NCI-H2227 (cell line): ENCODE measurements around the gene GFM1.
"Not testable (repeated sequence)": the region's sequence is repeated elsewhere in the genome, so short reads cannot be mapped to it uniquely, and the experiment has no call there.

Source experiments
- DNase-seq: peaks from one replicate; lab custom pipeline; 2025; ENCODE audit not compliant: unreplicated experiment; lab: John Stamatoyannopoulos, UW

GFM1 gene

DNA sequence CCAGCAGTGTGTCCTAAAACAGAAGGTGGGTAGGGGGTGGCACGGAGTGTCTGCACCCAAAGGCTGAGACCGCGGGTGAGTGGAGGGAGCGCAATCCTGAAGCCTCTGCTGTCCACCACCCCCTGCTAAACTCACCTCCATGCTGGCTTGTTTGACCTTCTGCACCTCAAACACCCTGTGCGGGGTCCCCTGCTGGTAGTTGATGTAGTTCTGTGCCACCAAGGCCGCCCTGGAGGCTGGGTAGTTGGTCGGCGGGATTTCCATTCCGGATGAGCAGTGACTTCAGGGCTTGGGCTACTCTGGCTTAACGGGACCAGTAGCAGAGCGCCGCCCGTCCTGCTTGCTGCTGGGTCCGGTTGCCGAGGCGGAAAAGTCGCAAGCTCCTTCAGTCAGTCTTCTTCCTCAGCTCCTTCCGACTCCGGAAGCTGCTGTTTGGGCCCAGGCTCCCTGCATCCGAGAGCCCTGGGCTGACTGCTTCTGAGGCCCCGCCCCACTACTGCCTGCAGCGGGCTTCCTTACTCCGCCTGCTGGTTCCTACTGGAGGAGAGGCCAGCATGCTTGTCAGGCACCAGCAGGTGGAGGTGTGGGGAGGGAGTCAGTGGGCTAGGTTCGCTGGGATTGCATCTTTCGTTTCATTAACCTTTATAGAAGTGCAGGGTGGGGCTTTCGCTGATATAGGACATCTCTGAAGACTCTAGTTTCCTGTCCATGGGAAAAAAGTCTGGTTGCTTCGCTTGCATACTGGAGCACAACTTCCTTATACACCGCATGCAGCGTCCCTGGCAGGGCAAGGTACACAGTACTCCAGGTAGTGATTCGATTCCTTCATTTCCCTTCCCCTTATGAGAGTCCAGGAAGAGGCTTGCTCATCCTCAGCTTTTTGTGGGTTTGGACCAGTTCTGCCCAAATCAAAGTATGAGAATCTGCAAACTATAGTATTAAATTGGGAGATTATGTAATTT, 28.2 kb downstream of the GFM1 start, which contains the start of gene LXN:
Gene LXN, minus strand, starts transcription at position 434 of the 962 bp plus-strand sequence. Its CDS starts 170 bp downstream, at position 264.
- peak; percentile 76 for DNase-seq

DNA sequence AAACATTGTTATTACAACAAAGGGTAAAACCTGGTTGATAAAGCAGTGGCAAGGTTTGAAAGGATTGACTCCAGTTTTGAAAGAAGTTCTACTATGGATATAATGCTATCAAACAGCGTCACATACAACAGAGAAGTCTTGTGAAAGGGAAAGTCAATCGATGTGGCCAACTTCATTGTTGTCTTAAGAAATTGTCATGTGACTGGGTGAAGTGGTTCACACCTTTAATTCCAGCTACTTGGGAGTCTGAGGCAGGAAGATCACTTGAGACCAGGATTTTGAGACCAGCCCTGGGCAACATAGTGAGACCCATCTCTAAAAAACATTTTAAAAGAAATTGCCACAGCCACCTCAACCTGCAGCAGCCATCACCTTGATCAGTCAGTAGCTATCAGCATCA, 34.4 kb downstream of the GFM1 start:
- DNase-seq = no peak

DNA sequence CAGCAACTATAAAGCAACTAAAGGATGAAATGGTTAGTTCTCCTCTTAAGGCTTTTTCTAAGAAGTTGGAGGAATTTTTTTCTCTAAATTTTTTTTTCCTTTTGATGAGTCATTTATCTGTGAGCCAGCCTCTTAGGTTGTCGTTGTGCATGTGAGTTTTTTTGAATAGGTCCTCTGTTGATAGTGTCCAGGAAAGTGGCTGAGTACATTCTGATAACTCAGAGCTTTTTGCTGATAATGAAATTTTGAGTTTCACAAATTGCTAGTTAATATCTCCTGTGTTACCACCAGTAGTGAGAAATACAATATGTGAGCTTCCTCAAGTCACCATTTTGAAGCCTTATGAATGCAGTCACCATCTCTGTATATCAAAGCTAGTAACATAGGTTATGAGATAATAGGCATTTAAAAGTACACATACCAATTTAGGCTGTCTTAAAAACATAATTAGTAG, 35.2 kb downstream of the GFM1 start:
- DNase-seq = no peak

DNA sequence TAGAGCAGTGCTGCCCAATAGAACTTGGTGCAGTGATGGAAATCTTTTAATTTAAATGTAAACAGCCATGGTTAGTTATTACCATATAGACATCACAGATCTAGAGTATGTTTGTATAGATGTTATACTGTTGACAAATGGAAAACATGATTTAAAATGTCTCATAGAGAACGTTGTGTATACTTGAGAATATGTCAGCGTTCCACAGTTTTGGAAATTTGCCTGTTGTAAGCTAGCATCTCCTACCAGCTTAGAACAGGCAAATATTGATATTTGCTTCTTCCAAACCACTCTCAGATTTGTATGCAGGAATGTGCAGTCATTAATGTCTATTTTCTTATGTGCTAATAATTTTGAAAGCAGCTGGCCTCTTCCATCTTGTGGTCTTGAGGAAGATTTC, 36.5 kb downstream of the GFM1 start:
- no peak for DNase-seq

DNA sequence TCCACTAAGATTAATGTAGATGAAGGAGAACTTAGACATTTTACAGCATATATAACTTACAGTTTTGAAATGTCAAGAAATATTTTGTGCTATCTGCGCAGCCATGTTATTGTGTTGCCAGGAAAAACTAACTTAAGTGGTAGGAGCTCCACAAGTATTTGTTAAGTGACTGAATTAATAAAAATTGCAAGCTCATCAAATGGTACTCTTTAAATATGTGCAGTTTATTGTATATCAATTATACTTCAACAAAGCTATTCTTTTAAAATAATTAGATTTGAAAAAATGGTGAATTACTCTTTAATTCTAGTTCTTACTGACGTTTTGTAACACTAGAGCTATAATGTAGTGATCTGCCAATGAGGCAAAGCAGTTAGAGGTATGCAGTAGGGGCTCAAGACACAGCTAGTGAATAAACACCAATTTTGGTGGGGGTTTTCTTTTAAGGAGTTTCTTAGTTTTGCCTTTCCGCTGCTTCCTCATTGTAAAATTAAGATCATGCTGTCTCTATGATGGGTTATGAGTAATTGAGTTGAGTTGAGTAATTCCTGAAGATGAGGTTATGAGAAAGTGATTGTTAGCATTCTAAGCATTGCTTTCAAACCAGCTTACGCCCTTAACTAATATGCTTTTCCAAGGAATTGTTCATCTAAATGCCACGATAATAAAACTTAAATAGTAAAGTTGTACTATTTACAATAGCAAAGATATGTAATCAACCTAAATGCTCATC, 39.1 kb downstream of the GFM1 start:
- DNase-seq = no peak

DNA sequence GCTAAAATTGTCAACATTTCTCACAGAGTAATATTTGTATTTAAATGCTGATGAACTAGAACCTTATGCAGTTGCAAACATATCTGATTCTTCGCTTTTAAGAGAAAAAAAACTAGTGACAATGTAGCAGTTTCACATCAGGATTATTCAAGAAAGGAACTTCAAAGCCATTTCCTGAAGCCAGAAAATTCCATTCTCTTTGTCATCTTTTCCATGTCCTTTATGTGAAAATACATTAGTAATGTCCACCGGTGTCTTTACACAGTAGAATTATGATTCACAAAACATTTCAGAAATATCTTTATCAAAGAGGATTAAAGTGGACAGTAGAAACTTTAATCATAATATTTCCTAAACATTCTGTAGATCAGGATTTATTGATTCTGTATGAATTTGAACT, 40.8 kb downstream of the GFM1 start:
- no peak for DNase-seq

DNA sequence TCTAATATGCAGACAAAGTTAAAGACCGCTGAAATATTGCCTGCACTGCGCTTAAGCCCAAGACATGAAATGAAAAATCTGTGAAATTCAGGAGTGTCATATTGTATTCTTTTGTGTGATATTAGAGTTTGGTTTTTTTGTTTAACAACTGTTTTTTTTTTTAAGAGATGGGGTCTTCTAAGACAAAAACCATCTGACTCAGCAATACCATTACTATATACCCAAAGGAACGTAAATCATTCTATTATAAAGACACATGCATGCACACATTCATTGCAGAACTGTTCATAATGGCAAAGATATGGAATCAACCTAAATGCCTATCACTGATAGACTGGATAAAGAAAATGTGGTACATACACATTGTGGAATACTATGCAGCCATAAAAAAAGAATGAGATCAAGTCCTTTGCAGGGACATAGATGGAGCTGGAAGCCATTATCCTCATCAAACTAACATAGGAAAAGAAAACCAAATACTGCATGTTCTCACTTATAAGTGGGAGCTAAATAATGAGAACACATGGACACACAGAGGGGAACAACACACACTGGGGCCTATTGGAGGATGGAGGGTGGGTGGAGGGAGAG, 49.6 kb downstream of the GFM1 start:
- not testable (repeated sequence) for DNase-seq

DNA sequence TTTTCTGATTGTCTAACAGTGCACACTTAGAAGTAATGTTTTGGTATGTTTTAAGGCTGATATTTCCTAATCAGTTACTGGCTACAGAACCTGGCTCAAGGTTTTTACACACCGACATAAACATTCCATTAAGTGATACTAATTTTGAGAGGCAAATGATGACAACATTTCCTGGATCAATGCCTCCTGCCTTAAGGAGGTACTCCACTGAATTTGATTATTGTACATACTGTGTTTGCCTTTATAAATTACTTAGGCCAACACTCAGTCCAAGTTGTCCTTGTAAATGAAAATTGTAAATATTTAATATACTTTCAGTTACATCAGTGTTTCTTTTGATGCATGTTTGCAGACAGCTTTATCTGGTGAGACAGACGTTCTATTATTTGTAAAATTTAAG, 52.3 kb downstream of the GFM1 start:
- no peak for DNase-seq

DNA sequence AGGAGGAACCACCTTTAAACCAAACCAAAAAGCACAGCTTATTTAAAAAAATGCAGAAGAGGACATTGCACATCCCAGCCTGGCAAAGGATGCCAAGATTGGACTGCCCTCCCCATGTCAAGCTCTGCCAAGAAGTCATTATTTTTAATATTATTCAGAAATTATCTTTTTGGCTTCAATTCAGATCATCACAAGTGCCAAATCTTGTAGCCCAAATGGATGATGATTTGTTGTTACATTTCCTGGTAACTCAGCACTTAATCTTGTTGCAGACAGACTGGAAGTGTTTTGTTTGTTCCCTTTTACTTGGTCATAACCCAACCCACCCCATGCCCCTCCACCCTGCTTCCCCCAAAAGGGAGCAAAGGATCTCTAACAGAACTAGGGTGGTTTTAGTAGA, 56.2 kb downstream of the GFM1 start:
- DNase-seq = no peak

DNA sequence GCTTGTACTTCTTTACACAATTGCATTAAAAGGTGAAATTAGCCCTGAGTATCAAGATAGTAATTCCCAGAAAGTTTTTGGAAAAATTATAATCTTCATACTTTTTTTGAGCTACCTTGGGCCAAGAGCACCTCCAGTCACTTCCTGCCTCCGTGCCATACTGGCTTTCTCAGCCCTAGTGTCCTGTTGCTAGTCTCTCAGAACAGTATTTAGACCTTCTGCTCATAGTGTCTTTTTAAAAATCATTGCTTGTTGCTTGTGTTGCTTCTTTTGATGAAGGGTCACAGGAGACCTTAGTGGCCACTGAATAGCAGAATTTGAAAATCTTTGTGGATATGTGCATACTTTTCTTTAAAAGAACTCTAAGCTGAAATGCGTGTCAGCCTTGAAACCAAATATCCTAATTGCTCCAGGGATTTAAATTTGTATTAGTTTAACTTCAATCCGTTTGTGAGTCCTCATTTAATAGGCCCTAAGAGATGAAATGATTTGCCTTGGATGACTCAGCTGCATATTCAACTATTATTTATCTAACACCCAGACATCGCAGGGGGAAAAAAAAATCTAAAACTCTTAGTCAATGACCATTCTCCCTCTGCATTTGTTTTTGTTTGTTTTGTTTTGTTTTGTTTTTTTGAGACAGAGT, 57.2 kb downstream of the GFM1 start:
- no peak for DNase-seq

DNA sequence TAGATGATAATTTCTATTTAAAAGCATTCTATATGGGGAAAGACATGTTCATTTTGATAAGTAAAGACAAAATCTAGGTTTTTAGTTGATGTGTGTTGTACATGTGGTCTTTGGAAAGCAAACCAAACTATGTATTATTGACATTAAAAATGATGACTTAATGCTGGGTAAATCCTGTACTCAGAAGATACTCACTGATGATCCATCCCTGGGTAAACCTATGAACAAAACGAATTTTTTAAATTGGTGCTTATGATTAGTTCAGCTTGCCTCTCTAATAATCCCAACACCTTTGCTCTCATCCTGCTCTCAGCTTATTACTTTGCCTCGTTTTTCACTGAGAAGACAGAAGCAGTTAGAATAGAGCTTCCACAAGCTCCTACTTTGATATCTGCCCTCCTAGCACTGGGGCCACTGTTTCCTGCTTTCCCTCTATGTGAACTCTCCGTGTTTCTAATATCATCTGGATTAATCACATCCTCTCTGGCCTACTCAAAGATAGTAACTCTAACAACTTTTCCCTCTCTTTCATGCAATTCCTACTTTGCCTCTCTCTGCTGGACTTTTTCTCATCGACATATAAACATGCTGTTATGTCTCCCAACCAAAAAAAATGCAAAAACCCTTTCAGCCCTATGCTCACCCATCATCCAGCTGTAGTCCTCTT, 58.6 kb downstream of the GFM1 start:
- DNase-seq = no peak

DNA sequence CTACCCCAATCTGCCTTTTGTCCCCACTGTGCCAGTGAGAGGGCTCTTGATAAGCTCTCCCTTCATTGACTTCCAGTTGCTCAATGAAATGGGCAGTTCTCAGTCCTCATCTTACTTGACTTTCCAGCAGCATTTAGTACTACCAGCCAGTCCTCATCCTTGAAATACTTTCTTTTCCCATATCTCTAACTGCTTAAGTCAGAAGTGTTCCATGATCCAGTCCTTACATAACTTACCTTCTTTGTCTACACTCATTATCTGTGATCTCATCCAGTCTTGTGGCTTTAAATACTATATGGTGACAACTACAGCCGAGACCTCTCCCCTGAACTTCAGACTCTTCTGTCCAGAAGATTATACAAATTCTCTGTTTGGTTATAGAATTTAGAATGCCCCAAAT, 59.2 kb downstream of the GFM1 start:
- DNase-seq = no peak

DNA sequence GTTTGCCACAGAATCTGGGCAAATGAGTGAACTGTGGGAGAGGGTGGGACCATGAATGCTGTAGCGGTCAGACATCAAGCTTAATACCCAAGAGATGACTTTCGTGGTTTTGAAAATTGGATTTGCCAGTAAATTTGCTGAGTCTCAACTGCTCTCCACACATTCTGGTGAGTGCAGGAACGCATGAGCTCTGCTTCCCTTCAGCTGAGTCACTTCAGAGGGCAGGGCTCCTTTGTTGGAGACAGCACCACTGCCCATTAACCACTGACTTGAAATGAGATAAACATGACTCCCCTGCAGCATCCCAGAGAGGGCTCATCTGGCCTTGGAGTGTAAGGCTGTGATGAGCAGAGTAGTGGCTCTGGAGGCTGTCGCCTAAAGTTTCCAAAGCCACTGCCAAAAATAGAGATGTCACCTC, 65.3 kb downstream of the GFM1 start:
- no peak for DNase-seq

DNA sequence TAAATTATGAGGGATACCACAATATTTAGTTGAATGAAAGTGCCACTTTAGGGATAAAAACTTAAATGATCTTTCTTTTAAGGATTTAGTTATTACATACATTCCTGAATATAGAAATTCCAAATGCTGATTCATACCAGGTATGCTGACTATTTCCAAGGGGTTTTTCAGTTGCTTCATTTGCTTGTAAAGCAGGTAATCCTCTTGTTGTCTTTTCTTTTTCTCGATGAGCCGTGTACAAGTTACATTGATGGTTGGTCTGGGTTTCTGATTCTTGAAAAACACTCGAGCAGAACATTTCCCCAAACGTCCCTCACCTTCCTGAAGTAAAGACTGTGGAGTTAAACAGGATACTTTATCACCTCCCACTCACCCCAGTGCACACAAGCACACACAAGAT, 66.3 kb downstream of the GFM1 start:
- DNase-seq = no peak

DNA sequence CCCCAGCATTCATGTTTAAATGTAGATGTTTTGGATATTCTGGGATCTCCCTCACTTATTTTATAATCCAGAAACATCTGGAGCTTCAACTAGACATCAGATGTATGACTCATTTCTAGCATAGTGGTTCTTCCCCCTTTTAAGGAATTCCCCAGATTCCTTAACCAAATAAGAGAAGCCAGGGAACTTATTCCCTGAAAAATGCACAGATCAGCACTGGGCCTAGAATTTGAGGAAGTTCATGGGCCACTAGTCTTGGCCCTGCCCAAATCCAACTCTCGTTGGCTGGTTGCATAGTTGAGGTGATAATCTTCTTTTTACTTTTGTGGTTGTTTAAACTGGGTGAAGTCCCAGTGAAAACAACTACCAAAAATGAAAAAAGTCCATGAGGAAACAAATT, 67.6 kb downstream of the GFM1 start:
- DNase-seq = no peak

DNA sequence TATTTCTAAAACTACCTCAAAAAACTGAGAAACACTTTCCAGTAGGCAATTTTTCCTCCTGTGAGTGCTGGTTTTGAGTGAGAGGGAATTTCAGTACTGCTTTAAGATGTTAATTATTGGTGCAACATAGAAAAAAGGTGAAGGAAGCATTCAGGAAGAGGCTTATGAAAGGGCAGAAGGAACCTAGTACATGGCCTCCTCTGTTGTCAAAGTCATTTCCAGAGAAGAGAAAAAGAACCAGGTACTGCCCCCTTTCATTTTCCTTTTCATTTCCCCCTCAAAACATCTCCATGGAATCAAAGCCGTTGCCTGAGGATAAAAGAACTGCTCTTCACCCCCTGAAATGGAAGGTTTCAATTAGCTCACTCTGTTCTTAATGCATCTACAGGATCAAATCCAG, 68.1 kb downstream of the GFM1 start:
- no peak for DNase-seq

DNA sequence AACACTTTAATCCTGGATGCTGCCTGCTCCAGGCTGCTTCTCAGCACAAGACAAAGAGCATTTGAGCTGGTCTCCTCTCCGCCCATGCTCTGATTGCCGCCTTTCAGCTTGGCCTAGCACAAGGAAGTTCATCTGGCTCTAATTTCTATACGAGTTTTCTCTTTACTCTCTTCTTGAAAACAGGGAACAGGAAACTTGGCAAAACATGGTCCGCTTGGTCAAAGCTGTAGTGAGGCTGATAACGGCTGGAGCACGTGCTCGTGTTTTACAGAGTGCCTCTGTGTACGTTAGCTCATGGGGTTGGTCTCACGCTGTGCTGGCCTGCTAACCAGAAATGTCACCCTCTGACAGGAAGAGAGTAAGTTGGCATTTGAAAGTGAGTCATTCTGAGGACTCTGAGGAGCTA, 68.8 kb downstream of the GFM1 start:
- DNase-seq = no peak

DNA sequence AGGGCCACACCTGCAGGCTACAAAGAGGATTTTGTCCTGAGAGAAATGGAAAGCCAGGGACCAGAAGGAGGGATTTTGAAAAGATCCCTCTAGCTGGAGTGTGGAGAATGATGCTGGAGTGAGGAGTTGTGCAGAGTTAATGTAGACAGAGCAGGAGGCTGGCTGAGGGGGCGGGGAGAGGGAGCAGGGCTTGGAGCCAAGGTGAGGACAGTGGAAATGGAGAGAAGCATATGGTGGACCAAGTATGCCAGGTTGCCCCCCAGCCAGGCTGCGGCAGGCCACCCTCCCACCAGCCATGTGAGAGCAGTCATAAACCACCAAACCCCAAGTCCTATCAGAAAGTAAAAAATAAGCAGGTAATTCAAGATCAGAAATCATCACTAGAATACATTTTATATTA, 73.2 kb downstream of the GFM1 start:
- DNase-seq = no peak

DNA sequence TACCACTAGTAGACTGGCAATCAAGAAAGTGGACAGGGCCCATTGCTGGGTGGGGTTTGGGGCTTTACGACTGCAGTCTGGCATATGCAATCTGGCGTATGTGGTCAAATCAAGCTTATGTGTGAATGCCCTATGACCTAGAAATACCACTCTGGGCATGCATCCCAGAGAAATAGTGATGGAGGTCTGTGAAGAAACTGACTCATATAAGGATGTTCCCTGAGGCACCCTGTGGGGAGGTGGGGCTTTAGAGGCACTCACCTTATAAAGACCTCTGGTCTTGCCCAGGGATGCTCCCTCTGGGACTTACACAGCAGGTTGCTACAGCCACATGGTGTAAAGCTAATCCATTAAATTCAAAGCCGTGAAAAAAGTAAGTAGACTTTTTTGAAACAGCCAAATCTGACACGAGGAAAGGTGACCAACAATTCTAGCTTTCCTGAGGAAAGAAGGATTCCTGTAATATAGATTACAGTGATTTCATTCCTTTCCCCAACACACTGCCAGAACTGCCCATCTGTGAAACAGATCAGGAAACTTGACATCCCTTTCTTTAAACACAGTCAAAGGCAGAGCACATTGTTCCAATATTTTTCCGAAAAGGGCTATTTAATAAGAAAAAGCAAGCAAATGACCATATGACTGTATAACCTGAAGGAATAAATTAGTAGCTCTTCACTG, 74.3 kb downstream of the GFM1 start:
- DNase-seq = no peak

DNA sequence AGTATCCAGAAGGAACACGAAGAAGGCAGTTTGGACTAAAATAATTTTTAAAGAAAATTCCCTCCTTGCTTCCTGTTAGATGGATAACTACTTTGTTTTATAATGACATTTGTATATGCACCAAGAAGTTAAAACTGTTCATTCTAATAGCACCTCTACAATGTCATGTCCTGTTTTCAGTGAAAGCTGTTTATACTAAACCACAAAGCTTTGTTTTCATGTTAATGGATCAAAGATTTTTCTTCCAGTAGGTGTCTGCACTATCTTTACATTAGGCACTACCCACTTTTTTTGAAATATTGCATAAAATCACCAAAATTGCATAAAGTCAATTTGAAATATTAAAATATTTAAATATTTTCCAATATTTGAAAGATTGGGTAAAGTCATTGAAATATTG, 77.8 kb downstream of the GFM1 start:
- DNase-seq = no peak
